SK-N-SH treated with all-trans-retinoic acid at 6 μM for 48 hours (cell line): ENCODE results near the gene CENPP.

Experiments
- ESRRG ChIP-seq: fragments of 250-450 bp; sonication (Bioruptor Pico); IDR thresholded peaks from 2 replicates; pipeline ENCODE4 v1.6.1; 2021; ENCODE audit warnings: mild to moderate bottlenecking
- GLIS3 ChIP-seq: fragments of 250-450 bp; sonication (Bioruptor Pico); IDR thresholded peaks from 2 replicates; pipeline ENCODE4 v1.5.0; 2020; ENCODE audit warnings: mild to moderate bottlenecking, moderate library complexity

DNA sequence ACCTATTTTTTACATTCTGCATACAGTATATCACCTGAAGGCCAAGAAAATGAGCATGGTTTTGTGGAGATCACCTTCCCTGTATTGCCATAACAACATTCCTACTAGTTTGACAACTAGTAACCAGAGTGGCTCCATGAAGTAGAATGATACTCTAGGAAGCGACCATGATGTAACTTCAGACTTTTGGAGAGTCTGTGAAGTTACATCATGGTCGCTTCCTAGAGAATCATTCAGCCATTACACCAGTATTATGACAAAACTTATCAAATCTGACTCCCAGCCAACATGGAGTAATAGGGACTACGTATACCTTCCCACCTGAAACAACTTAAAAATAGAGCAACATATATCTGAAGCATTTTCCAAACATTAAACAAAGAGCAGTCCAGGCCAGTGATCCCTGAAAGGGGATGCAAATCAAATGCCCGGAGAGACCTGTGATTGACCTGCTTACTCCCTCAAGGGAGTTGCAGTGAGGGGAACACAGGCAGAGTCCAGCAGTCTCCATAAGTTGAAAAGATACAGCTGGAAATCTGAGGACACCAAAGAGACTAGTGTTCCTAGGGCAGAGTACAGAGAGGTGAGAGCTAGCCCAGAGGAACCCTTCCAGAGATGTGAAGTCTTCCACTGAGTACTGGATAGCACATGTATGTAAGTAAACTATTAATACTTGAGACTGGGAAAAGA is 202.2 kb downstream of the CENPP start:
- no peak for TF ChIP-seq ESRRG (CRISPR knock-in tag)
- no peak for TF ChIP-seq GLIS3
